Measurements from ENCODE around the gene SHISA4. TPM values are rescaled to one million over a fixed set of nuclear protein-coding genes. Genes with fewer than 3 reads are reported as not detected.
"Not testable (repeated sequence)": the region's sequence is repeated elsewhere in the genome, so short reads cannot be mapped to it uniquely, and the experiment has no call there.

Gene SHISA4
- total RNA-seq, 3 donors from 2014 or later, result 0.19 to 0.40 (median 0.37) TPM

DNA sequence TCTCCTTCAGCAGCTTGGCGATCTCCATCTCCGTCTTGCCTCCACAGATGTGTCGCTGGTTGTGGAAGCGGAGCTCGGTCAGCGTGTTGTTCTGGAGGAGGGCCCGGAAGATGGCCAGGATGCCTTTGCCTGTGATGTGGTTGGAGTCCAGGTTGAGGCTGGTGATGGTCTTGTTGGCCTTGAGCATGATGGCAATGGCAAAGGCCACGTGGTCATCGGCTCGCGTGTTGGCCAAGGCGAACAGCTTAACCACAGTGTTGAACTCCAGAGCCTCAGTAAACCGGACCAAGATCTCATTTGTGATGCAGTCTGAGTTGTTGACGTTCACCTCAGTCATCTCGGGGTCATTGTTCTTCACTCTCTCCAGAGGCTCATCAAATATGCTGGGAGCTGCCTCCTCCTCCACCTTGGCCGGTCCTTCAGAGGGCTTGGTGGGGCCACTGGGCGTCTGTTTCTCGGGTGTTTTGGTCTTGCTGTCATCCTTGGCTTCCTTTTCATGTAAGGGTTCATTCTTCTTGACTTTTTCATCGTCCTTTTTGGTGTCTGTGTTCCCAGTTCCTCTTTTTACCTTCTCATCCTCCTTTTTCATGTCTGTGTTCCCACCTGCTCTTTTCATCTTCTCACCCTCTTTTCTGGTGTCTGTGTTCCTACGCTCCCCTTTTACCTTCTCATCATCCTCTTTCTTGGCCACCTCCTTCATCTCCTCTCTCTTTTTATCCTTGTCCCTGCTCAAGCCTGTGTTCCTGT lies 11.2 kb downstream of the SHISA4 start:
- Mint-ChIP-seq H3K4me1 (ENCODE audit: low read depth) (peaks cover 5% of the 10 kb centered on the region), H3K9me3 (no peaks in the 10 kb centered on the region), H3K36me3 (ENCODE audit: insufficient read depth) (no peaks in the 10 kb centered on the region), H3K4me3 (no peak overlapping the region), H3K27me3 (ENCODE audit: low read depth) (peaks cover 3% of the 10 kb centered on the region)
- DNase-seq (no peak), ATAC-seq (no peak)

DNA sequence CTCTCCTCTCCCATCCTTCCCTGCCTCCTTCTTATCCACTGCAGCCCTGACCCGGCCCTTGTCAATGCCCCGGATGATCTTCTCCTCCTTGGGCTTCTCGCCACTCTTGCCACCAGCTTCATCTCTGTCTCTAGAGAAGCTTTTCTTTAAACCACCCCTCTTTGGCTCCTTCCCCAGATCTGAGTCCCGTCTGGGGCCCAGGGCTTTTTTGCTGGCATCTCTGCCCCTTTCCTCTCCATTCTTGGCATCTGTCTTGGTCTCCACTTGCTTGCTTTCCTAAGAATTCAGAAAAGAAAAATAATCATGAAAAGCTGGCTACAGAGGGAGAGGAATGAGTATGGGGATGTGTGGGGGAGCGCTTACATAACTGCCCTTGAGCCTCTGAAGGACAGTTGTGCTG lies 11.8 kb downstream of the SHISA4 start:
- DNase-seq (no peak), ATAC-seq (no peak)
- peaks cover 7% of the 10 kb centered on the region for H3K4me1 Mint-ChIP-seq (ENCODE audit: low read depth)
- H3K36me3 Mint-ChIP-seq (ENCODE audit: insufficient read depth), result no peaks in the 10 kb centered on the region
- H3K4me3 Mint-ChIP-seq, result no peak overlapping the region
- no peaks in the 10 kb centered on the region for H3K9me3 Mint-ChIP-seq
- H3K27me3 Mint-ChIP-seq (ENCODE audit: low read depth), result peaks cover 3% of the 10 kb centered on the region

DNA sequence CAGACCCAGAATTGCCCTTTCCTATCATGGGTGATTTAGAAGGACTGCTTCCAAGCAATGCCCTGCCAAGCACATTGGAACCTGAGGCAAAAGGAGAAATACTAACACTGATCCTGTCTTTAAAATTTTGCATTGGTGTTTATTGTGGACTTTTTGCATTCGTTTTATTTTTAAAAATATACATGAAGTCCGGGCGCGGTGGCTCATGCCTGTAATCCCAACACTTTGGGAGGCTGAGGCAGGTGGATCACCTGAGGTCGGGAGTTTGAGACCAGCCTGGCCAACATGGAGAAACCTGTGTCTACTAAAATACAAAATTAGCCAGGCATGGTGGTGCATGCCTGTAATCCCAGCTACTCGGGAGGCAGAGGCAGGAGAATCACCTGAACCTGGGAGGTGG lies 12.3 kb downstream of the SHISA4 start:
- not testable (repeated sequence) for H3K27me3 Mint-ChIP-seq (ENCODE audit: low read depth); ATAC-seq; H3K9me3 Mint-ChIP-seq; H3K36me3 Mint-ChIP-seq (ENCODE audit: insufficient read depth); H3K4me1 Mint-ChIP-seq (ENCODE audit: low read depth); H3K4me3 Mint-ChIP-seq; DNase-seq

DNA sequence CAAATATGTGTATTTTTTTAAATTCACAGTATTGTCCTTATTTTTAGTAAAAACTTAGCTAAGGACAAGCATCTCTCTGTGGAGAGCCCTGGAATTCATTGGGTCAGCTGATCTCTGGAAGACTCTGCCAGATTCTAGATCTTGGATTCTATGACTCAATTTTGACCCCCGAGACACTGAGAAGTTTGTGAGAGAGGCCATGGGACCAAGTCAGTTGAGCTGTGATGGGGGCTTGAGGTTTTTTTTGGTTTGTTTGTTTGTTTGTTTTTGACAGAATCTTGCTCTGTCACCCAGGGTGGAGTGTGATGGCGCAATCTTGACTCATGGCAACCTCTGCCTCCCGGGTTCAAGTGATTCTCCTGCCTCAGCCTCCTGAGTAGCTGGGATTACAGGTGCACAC lies 13.5 kb downstream of the SHISA4 start:
- Mint-ChIP-seq H3K9me3 (no peaks in the 10 kb centered on the region), H3K4me1 (ENCODE audit: low read depth) (peaks cover 2% of the 10 kb centered on the region), H3K4me3 (no peak overlapping the region), H3K27me3 (ENCODE audit: low read depth) (peaks cover 3% of the 10 kb centered on the region), H3K36me3 (ENCODE audit: insufficient read depth) (no peaks in the 10 kb centered on the region)
- ATAC-seq (no peak), DNase-seq (no peak)

DNA sequence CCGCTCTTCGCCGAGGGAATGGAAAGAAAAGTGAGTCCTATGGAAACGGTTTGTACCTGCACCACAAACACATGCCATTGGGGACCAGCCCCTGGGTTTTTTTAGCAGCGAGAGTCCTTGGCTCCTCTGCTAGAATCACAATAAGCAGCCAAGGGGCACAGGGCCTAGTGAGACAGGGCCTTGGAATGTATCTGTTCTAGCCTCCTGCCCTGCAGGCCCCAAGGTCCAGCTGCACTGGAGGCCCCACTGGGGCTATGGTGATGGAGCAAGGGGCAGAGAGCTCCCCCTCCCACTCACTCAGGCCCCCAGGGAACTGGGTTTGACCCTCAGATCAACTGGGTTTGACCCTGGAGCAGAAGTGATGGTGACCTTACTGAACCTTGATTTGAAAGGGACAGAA lies 14.4 kb downstream of the SHISA4 start:
- peaks cover 2% of the 10 kb centered on the region for H3K4me1 Mint-ChIP-seq (ENCODE audit: low read depth)
- H3K4me3 Mint-ChIP-seq, result no peak overlapping the region
- no peaks in the 10 kb centered on the region for H3K36me3 Mint-ChIP-seq (ENCODE audit: insufficient read depth)
- DNase-seq (no peak), ATAC-seq (no peak)
- no peaks in the 10 kb centered on the region for H3K9me3 Mint-ChIP-seq
- H3K27me3 Mint-ChIP-seq (ENCODE audit: low read depth), result peaks cover 3% of the 10 kb centered on the region

DNA sequence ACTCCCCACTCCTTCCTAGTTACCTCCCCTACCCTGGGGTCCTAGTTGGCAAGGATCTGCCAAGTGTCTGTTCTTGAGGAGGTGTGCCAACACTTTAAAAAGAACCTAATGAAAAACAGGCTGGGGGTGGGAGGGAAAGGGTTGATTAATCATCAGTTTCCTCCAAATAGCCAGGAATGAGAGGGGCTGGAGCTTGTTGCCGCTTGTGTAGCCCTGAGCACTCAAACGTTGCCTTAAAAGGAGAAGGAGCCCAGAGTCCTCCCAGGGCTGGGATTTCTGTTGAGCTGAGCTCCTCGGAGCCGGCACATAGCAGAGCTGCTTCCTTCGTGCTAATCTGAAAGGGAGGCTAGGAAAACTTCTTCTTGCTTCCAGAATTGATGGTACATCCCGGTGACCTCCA lies 15.9 kb downstream of the SHISA4 start:
- ATAC-seq, result no peak
- Mint-ChIP-seq H3K4me1 (ENCODE audit: low read depth) (peaks cover 2% of the 10 kb centered on the region), H3K27me3 (ENCODE audit: low read depth) (peaks cover 3% of the 10 kb centered on the region), H3K9me3 (no peaks in the 10 kb centered on the region), H3K36me3 (ENCODE audit: insufficient read depth) (no peaks in the 10 kb centered on the region), H3K4me3 (no peak overlapping the region)
- DNase-seq, result no peak

DNA sequence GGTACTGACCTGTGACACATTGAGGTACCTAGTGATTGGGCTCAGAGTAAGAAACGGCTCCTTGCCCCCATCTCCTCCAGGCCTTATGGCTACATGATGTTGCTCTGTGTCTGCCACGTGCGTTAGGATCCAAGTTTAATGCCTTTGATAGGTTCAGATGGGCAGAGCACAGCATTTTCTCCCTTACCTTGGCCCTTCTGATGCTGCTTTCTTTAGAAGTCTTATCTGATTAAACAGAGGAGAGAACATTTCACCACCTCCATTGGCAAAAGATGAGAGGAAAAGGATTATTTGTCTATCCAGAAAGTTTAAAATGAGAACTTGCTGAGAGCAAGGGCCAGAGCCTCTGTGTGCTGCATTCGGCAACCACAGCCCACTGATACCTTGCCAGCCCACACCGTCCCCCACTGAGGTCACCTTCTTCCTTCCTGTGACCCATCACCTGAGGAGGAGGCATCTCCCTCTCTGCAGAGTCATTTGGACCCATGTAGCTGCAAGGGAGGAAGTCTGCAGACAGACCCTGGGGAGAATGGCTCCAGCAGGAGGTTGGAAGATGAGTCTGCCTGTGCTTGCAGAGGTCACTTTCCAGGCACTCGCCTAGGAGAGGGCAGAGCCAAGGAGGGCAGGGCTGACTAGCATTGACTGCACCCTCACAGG lies 16.7 kb downstream of the SHISA4 start:
- H3K27me3 Mint-ChIP-seq (ENCODE audit: low read depth), result no peaks in the 10 kb centered on the region
- no peaks in the 10 kb centered on the region for H3K9me3 Mint-ChIP-seq
- no peak overlapping the region for H3K4me3 Mint-ChIP-seq
- ATAC-seq (no peak), DNase-seq (no peak)
- H3K4me1 Mint-ChIP-seq (ENCODE audit: low read depth), result peaks cover 2% of the 10 kb centered on the region
- H3K36me3 Mint-ChIP-seq (ENCODE audit: insufficient read depth), result no peaks in the 10 kb centered on the region

DNA sequence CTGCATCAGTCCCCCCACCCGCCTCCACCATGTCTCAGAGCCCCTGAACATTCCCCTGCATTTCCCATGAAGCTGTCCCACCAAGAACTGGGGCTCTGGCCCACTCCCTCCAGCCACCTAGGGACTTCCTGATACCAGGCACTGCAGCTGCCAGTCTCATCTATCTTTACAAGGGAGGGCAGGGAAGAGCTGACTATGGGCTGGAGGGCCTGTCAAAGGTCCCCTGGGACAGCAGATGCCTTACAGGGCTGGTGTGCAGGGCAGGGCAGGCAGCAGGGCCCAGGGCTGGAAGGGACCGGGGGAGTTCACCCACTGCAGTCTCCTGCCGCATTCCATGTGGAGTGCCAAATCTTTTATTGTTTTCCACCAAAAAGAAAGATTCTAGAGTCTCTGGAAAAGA lies 17.6 kb downstream of the SHISA4 start:
- H3K27me3 Mint-ChIP-seq (ENCODE audit: low read depth), result no peaks in the 10 kb centered on the region
- DNase-seq (no peak), ATAC-seq (no peak)
- no peaks in the 10 kb centered on the region for H3K9me3 Mint-ChIP-seq
- no peak overlapping the region for H3K4me3 Mint-ChIP-seq
- peaks cover 2% of the 10 kb centered on the region for H3K4me1 Mint-ChIP-seq (ENCODE audit: low read depth)
- no peaks in the 10 kb centered on the region for H3K36me3 Mint-ChIP-seq (ENCODE audit: insufficient read depth)

DNA sequence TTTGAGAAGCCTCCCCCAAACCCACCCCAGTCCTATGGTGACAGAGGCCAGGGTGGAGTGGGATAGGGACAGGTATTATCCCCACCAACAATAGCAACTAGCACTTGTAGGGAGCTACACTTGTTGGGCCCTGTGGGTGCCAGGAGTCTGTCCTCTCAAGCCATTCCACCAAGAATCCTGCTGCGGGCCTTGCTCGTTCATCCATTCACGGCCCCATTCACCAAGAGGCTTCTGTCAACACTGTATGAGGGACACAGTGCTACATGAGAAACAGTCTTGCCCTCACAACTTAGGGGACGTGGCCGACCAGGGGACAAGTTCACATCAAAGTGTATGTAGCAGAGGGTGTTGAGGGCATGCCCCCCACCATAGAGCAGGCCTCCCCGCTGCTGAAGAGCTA lies 18.9 kb downstream of the SHISA4 start:
- H3K27me3 Mint-ChIP-seq (ENCODE audit: low read depth), result no peaks in the 10 kb centered on the region
- H3K4me1 Mint-ChIP-seq (ENCODE audit: low read depth), result peaks cover 2% of the 10 kb centered on the region
- no peak overlapping the region for H3K4me3 Mint-ChIP-seq
- no peaks in the 10 kb centered on the region for H3K9me3 Mint-ChIP-seq
- no peaks in the 10 kb centered on the region for H3K36me3 Mint-ChIP-seq (ENCODE audit: insufficient read depth)
- no peak for ATAC-seq
- no peak for DNase-seq

DNA sequence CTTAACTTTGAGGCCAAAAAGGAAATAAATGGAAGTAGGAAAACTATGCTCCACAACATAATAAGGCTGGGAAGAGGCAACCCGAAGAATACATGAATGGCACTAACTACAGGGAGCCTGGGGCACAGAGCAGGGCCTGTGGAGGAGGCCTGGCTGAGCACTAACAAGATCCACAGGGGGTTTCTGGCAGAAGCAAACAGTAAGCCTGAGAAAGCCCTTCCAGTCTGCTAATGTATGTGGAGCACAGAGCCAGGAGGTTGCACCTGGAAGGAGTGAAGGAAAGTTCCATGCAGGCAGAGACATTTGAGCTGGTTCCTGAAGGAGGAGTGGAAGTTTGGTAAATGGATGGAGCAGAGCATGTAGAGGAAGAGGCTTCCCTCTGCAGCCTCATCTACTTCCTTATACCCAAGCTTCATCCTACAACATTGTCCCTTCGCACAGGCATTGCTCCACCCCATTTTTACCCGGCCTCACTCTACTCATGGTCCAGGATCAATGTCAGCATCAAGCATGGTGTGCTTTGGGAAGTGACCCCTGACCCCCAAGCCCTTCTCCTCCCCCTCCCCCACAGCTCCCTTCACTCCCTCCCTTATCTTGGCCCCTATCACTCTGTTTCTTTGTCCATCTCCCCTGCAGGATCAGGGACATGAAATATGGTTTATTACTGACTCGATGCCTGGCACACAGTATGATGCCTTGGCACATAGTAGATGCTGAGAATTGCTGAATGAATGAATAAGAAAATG lies 23.3 kb downstream of the SHISA4 start:
- DNase-seq, result no peak
- peaks cover 4% of the 10 kb centered on the region for H3K27me3 Mint-ChIP-seq (ENCODE audit: low read depth)

DNA sequence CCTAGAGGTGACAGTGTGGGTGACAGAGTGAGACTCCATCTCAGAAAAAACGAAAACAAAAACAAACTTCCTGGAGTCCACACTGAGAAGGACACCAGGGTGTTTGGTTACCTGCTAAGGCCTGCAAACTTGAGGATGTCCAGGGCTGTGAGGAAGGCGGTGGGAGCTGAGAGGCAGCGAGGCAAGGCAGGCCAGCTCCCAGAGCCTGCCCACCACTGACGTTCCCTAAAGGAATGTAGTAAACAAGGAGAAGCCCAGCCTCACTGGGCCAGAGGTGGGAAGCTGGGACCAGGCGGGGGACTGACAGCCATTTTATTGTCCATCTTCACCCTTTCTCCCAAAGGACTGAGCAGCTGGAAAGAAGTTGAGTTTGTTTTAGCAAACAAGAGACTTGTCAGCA lies 24.1 kb downstream of the SHISA4 start:
- ATAC-seq (no peak), DNase-seq (no peak)
- peaks cover 4% of the 10 kb centered on the region for H3K27me3 Mint-ChIP-seq (ENCODE audit: low read depth)
- no peaks in the 10 kb centered on the region for H3K9me3 Mint-ChIP-seq
- H3K4me3 Mint-ChIP-seq, result no peak overlapping the region
- H3K4me1 Mint-ChIP-seq (ENCODE audit: low read depth), result no peaks in the 10 kb centered on the region
- H3K36me3 Mint-ChIP-seq (ENCODE audit: insufficient read depth), result no peaks in the 10 kb centered on the region

More for the DNA sequence above, 23.3 kb downstream of the SHISA4 start:
- H3K9me3 Mint-ChIP-seq, result no peaks in the 10 kb centered on the region
- H3K36me3 Mint-ChIP-seq (ENCODE audit: insufficient read depth), result no peaks in the 10 kb centered on the region
- H3K4me3 Mint-ChIP-seq, result no peak overlapping the region
- no peaks in the 10 kb centered on the region for H3K4me1 Mint-ChIP-seq (ENCODE audit: low read depth)
- ATAC-seq, result no peak

DNA sequence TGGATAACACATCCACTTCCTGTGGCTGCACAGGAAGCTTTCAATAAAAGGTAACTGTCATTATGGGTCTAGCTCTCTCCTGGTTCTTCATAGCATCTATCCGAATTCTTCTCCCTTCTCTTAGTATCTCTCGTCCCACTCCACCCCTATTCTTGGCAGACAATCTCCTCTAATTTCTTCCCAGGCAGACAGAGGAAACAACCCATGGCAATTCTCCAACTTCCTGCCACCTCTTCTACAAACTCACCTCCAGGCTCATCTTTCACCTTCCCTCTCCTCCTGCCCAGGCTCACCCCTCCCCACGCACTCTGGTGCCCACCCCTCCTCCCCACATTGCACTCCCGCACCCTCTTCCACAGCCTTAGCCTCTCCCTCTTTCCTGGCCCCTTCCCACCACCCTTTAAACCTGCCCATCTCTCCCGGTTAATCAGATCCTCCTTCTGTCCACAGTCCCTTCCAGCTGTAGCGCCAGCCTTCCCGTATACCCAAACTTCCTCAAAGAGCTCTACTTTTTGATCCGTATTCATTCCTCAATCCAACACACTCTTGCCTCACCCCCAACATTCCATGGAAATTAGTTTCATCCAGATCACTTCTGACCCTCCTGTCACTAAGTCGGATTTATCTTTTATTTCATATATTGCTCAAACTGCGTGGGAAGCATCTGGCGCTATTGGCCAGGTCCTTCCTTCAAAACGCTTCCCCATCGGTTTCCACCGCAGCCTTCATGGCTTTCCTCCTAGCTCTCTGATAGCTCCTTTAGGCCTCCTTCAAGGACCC lies 25.9 kb downstream of the SHISA4 start:
- Mint-ChIP-seq H3K36me3 (ENCODE audit: insufficient read depth) (no peaks in the 10 kb centered on the region), H3K9me3 (no peaks in the 10 kb centered on the region), H3K4me3 (no peak overlapping the region), H3K27me3 (ENCODE audit: low read depth) (peaks cover 4% of the 10 kb centered on the region), H3K4me1 (ENCODE audit: low read depth) (no peaks in the 10 kb centered on the region)
- DNase-seq, result no peak
- ATAC-seq, result no peak

DNA sequence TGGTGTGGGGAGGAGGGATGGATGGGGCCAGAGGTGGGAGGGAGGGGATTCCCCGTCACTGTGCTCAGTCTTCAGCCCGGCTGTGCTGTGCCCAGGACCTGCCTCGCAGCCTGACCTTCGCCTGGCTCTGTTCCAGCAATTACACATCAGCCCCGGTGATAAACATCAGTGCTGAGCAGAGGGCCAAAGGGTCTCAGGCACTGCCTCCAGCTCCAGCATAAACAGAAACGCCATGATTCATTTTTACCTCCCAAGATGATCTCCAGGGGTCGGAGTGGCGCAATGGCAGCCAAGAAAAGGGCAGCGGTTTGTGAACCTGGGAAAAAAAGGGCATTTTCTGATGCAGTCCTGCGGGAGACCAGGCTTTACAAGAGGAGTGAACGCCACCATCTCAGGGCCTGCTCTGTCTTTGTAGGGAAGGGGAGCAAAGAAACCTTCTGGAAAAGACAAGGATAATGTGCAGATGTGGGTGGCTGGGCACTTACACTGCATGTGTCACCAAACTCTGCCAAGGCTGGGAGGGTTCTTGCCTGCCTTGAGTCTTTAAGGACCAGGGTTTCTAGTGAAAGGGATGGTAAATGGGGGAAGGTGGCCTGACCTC lies 28.1 kb downstream of the SHISA4 start:
- no peak for DNase-seq
- Mint-ChIP-seq H3K4me1 (ENCODE audit: low read depth) (no peaks in the 10 kb centered on the region), H3K9me3 (no peaks in the 10 kb centered on the region), H3K36me3 (ENCODE audit: insufficient read depth) (no peaks in the 10 kb centered on the region), H3K27me3 (ENCODE audit: low read depth) (peaks cover 11% of the 10 kb centered on the region), H3K4me3 (no peak overlapping the region)
- ATAC-seq, result no peak
